ENCODE measurements around the gene TMEM263.

DNA sequence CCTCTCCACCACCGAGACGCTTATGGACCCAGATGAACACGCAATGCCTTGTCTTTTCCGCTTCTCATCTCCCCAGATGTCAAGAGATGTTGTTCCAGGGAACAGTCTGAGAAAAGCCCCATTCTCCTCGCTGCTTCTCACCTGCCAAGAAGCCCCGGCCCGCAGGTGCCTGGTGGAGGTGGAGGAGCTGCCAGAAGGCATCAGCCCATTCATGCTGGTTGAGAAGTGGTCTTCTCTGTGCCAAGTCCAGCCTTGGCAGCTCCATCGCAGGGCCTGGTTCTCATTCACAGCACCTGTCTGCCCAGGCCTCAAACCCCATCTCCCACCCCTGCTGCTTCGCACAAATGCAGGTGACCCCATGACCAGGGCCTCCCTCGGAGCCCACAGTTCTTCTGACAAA, 42.3 kb upstream of the TMEM263 start:
- no peak for TF ChIP-seq FOXM1 (IDR thresholded peaks at IDR 0.05; ENCODE audit: low read depth)
- TF ChIP-seq, protein P1, sequence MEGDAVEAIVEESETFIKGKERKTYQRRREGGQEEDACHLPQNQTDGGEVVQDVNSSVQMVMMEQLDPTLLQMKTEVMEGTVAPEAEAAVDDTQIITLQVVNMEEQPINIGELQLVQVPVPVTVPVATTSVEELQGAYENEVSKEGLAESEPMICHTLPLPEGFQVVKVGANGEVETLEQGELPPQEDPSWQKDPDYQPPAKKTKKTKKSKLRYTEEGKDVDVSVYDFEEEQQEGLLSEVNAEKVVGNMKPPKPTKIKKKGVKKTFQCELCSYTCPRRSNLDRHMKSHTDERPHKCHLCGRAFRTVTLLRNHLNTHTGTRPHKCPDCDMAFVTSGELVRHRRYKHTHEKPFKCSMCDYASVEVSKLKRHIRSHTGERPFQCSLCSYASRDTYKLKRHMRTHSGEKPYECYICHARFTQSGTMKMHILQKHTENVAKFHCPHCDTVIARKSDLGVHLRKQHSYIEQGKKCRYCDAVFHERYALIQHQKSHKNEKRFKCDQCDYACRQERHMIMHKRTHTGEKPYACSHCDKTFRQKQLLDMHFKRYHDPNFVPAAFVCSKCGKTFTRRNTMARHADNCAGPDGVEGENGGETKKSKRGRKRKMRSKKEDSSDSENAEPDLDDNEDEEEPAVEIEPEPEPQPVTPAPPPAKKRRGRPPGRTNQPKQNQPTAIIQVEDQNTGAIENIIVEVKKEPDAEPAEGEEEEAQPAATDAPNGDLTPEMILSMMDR (IDR thresholded peaks at IDR 0.05) = no peak
- TF ChIP-seq NFIC (IDR thresholded peaks at IDR 0.05; ENCODE audit: borderline replicate concordance) = no peak
- TF ChIP-seq MXI1 (IDR thresholded peaks at IDR 0.05; ENCODE audit: low read depth, low read length) = no peak
- no peak for TF ChIP-seq RFX5 (IDR thresholded peaks at IDR 0.05; ENCODE audit: low read length)
- no peak for TF ChIP-seq JUND (IDR thresholded peaks at IDR 0.05)
